ENCODE data around the gene BSCL2. TPM values are rescaled to one million over a fixed set of nuclear protein-coding genes. Genes with fewer than 3 reads are reported as not detected.

BSCL2 gene
- total and polyA plus RNA-seq, 2 of the 13 experiments (the other 11 are each of a cell fraction or from before 2014, with no cell fraction given), result 19.5 to 21.1 TPM

GRCh38 chr11:62727165-62727871 lies 20.1 kb upstream of the BSCL2 start, which contains the start of gene HNRNPUL2 (continued):
- TF ChIP-seq ZBTB37 (CRISPR knock-in tag; IDR thresholded peaks at IDR 0.05) (no peak), TIGD3 (CRISPR knock-in tag; IDR thresholded peaks at IDR 0.05; ENCODE audit: borderline replicate concordance) (peak; percentile 78; the same call in 1 of the 2 replicates), ZNF382 (CRISPR knock-in tag; IDR thresholded peaks at IDR 0.05; ENCODE audit: borderline replicate concordance) (no peak), SRF (IDR thresholded peaks at IDR 0.05; ENCODE audit: low read depth, low read length) (no peak), THAP7 (CRISPR knock-in tag; IDR thresholded peaks at IDR 0.05) (peak; percentile 81; the same call in 1 of the 2 replicates), ZBTB33 (CRISPR knock-in tag; IDR thresholded peaks at IDR 0.05) (no peak), ZNF83 (CRISPR knock-in tag; IDR thresholded peaks at IDR 0.05; ENCODE audit: borderline replicate concordance) (no peak), CREM (IDR thresholded peaks at IDR 0.05) (peak; percentile 5; the same call in 1 of the 2 replicates), CREM (CRISPR knock-in tag; IDR thresholded peaks at IDR 0.05) (no peak), MXD4 (CRISPR knock-in tag; IDR thresholded peaks at IDR 0.05) (peak; percentile 94), REXO4 (CRISPR knock-in tag; IDR thresholded peaks at IDR 0.05; ENCODE audit: borderline replicate concordance) (no peak; the same call in 1 of the 2 replicates), ZNF724P (CRISPR knock-in tag; IDR thresholded peaks at IDR 0.05; ENCODE audit: borderline replicate concordance) (peak; percentile 90; the same call in 1 of the 2 replicates), TBP (CRISPR knock-in tag; IDR thresholded peaks at IDR 0.05) (peak; percentile 63; the same call in 1 of the 2 replicates), ZNF317 (CRISPR knock-in tag; IDR thresholded peaks at IDR 0.05) (no peak), ZBTB7A (CRISPR knock-in tag; IDR thresholded peaks at IDR 0.05) (peak; percentile 39; the same call in 1 of the 2 replicates), ZNF816 (CRISPR knock-in tag; IDR thresholded peaks at IDR 0.05; ENCODE audit: borderline replicate concordance) (peak; percentile 22; the same call in 1 of the 2 replicates), FOXJ3 (CRISPR knock-in tag; IDR thresholded peaks at IDR 0.05; ENCODE audit: borderline replicate concordance) (peak; percentile 42), ZSCAN20 (CRISPR knock-in tag; IDR thresholded peaks at IDR 0.05; ENCODE audit: borderline replicate concordance) (no peak; the same call in 1 of the 2 replicates), ZBTB14 (CRISPR knock-in tag; IDR thresholded peaks at IDR 0.05) (peak; percentile 91), MLX (CRISPR knock-in tag; IDR thresholded peaks at IDR 0.05) (no peak), ZNF496 (CRISPR knock-in tag; IDR thresholded peaks at IDR 0.05; ENCODE audit: insufficient replicate concordance) (no peak), ZNF510 (CRISPR knock-in tag; IDR thresholded peaks at IDR 0.05; ENCODE audit: low read depth) (no peak; the same call in 1 of the 2 replicates)

Data from HepG2 (cell line).